NT2/D1 (cell line): Measurements from ENCODE around the gene TSPAN33.

ENCODE experiments used
- DNase-seq: peaks from one replicate; pipeline ENCODE4 v3.0.0-alpha.2; 2011; ENCODE audit warnings: low read depth, low spot score
- H3K27me3 ChIP-seq: 2 replicates; pipeline ENCODE4 v1.6.0; 2011; ENCODE audit warnings: mild to moderate bottlenecking; ENCODE audit not compliant: insufficient read length, insufficient read depth
- H3K36me3 ChIP-seq: 2 replicates; pipeline ENCODE4 v1.6.1; 2011; ENCODE audit warnings: mild to moderate bottlenecking, low read length, mixed read lengths; ENCODE audit not compliant: insufficient read depth, insufficient read length
- H3K4me1 ChIP-seq: 2 replicates; pipeline ENCODE4 v1.5.1; 2011; ENCODE audit not compliant: insufficient read depth, insufficient read length
- H3K4me3 ChIP-seq: 2 replicates; pipeline ENCODE4 v1.5.1; 2011; ENCODE audit warnings: low read depth; ENCODE audit not compliant: insufficient read length
- H3K9ac ChIP-seq: 2 replicates; pipeline ENCODE4 v1.6.0; 2011; ENCODE audit warnings: low read depth; ENCODE audit not compliant: insufficient read length
- H3K9me3 ChIP-seq: 2 replicates; pipeline ENCODE4 v1.5.1; 2011; ENCODE audit warnings: mild to moderate bottlenecking, low read length; ENCODE audit not compliant: insufficient read depth
- SUZ12 ChIP-seq: IDR thresholded peaks from 2 replicates; pipeline ENCODE4 v1.6.1; 2011; ENCODE audit not compliant: insufficient read length, insufficient read depth; ENCODE audit errors: extremely low read depth
- YY1 ChIP-seq: IDR thresholded peaks from 2 replicates; pipeline ENCODE4 v1.6.1; 2011; ENCODE audit not compliant: insufficient read length, insufficient read depth
- ZNF274 ChIP-seq: IDR thresholded peaks from 2 replicates; pipeline ENCODE4 v1.6.1; 2011; ENCODE audit warnings: mild to moderate bottlenecking, low read depth, low read length

The TSPAN33 gene

GRCh38 chr7:129191272-129191671 is 46.8 kb downstream of the TSPAN33 start:
- no peak overlapping the region for H3K9ac ChIP-seq
- no peak for DNase-seq
- H3K4me1 ChIP-seq = peaks cover 3% of the 10 kb centered on the region
- H3K27me3 ChIP-seq = peaks cover 32% of the 10 kb centered on the region
- no peaks in the 10 kb centered on the region for H3K9me3 ChIP-seq
- H3K36me3 ChIP-seq = peaks cover 15% of the 10 kb centered on the region
- no peak for TF ChIP-seq ZNF274
- no peak for TF ChIP-seq SUZ12
- H3K4me3 ChIP-seq = no peak overlapping the region

GRCh38 chr7:129193892-129194291 is 49.4 kb downstream of the TSPAN33 start:
- no peak for DNase-seq
- peaks cover 11% of the 10 kb centered on the region for H3K27me3 ChIP-seq
- no peak overlapping the region for H3K4me3 ChIP-seq
- H3K36me3 ChIP-seq = peaks cover 15% of the 10 kb centered on the region
- H3K9ac ChIP-seq = no peak overlapping the region
- H3K4me1 ChIP-seq = no peaks in the 10 kb centered on the region
- TF ChIP-seq YY1 = no peak
- H3K9me3 ChIP-seq = no peaks in the 10 kb centered on the region

GRCh38 chr7:129197771-129198170 is 53.3 kb downstream of the TSPAN33 start:
- Histone ChIP-seq H3K9me3 (no peaks in the 10 kb centered on the region), H3K27me3 (no peaks in the 10 kb centered on the region), H3K36me3 (peaks cover 8% of the 10 kb centered on the region), H3K4me3 (no peak overlapping the region), H3K4me1 (no peaks in the 10 kb centered on the region), H3K9ac (no peak overlapping the region)
- no peak for DNase-seq
- TF ChIP-seq YY1 (no peak), SUZ12 (no peak), ZNF274 (no peak)

GRCh38 chr7:129199406-129199805 is 54.9 kb downstream of the TSPAN33 start:
- Histone ChIP-seq H3K9me3 (no peaks in the 10 kb centered on the region), H3K27me3 (no peaks in the 10 kb centered on the region), H3K4me3 (no peak overlapping the region), H3K9ac (no peak overlapping the region), H3K36me3 (peaks cover 12% of the 10 kb centered on the region), H3K4me1 (no peaks in the 10 kb centered on the region)
- no peak for DNase-seq
- TF ChIP-seq SUZ12 (no peak), ZNF274 (no peak)

GRCh38 chr7:129202058-129202777 is 57.7 kb downstream of the TSPAN33 start:
- no peak overlapping the region for H3K4me3 ChIP-seq
- no peak for TF ChIP-seq ZNF274
- no peak overlapping the region for H3K9ac ChIP-seq
- DNase-seq = no peak
- H3K36me3 ChIP-seq = peaks cover 34% of the 10 kb centered on the region
- no peaks in the 10 kb centered on the region for H3K27me3 ChIP-seq
- no peaks in the 10 kb centered on the region for H3K4me1 ChIP-seq
- H3K9me3 ChIP-seq = no peaks in the 10 kb centered on the region

GRCh38 chr7:129203050-129203741 is 58.7 kb downstream of the TSPAN33 start:
- H3K9me3 ChIP-seq = no peaks in the 10 kb centered on the region
- peaks cover 34% of the 10 kb centered on the region for H3K36me3 ChIP-seq
- no peak for TF ChIP-seq ZNF274
- H3K27me3 ChIP-seq = no peaks in the 10 kb centered on the region
- H3K4me1 ChIP-seq = no peaks in the 10 kb centered on the region
- H3K9ac ChIP-seq = no peak overlapping the region
- DNase-seq = no peak
- H3K4me3 ChIP-seq = no peak overlapping the region

- peaks cover 48% of the 10 kb centered on the region for H3K36me3 ChIP-seq
- H3K9me3 ChIP-seq = no peaks in the 10 kb centered on the region
- no peak overlapping the region for H3K4me3 ChIP-seq
- no peak overlapping the region for H3K9ac ChIP-seq
- no peak for TF ChIP-seq ZNF274
- TF ChIP-seq YY1 = no peak
- no peak for TF ChIP-seq SUZ12
- no peak for DNase-seq
- H3K4me1 ChIP-seq = no peaks in the 10 kb centered on the region
- no peaks in the 10 kb centered on the region for H3K27me3 ChIP-seq
Observed at GRCh38 chr7:129205126-129205818, 60.8 kb downstream of the TSPAN33 start.
